A673 (cell line): ENCODE results near the gene GLS2.

ENCODE experiments used
- CTCF ChIP-seq: fragments of 300-800, 200-600 bp; sonication (generic); conservative IDR thresholded peaks from 2 replicates; pipeline ENCODE4 v1.5.1; 2017; ENCODE audit warnings: low read depth, mild to moderate bottlenecking, antibody characterized with exemption, low read length, moderate library complexity, mixed read lengths
- EZH2 ChIP-seq: fragments of 200-600 bp; sonication (generic); IDR thresholded peaks from 2 replicates; pipeline ENCODE4 v1.6.1; 2017; ENCODE audit warnings: borderline replicate concordance, low read depth, mild to moderate bottlenecking, mixed read lengths, antibody characterized with exemption, low read length; ENCODE audit not compliant: poor library complexity, severe bottlenecking

GRCh38 chr12:56522411-56523193 is 34.6 kb upstream of the GLS2 start:
- TF ChIP-seq EZH2, result no peak
- no peak for TF ChIP-seq CTCF
